ENCODE results near the gene NDUFS6.

DNA sequence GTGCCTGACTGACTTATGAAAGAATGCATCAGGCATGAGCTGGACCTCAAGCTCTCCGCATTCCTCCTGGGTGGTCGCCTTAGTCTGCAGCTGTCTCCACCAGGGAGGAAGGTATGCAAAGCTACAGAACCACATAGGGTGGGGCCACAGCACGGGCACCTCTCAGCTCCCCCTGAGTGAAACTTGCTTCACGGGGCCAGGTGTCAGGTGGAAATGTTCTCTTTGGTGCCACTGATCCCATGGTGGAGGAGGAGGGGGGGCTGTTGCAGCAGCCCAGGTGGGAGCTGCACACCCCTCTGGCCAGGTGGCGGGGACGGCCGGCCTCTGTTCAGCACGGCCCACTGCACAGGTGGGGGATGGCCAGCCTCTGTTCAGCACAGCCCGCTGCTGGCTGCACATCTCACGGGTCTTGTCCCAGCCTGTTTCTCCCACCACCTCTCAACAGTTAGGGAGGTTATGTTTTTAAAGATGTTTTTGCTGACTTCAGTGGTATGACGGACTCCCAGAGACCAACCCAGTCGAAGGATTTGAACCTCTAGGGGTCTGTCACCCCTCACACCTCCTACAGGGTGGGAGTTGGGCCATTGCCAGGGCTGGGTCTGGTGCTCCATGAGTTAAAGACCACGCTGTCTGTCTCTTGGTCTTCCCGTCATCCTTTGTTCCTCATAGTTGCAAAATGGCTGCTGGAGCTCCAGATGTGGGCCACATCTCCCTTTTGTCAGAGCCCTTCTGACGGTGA lies 35.9 kb upstream of the NDUFS6 start:
- TF ChIP-seq KDM5A (IDR thresholded peaks at IDR 0.05; ENCODE audit: low read length) (no peak), EZH2 (IDR thresholded peaks at IDR 0.05; ENCODE audit: low read depth, low read length, severe bottlenecking) (no peak), POLR2AphosphoS5 (IDR thresholded peaks at IDR 0.05; ENCODE audit: low read depth, low read length) (no peak), RNF2 (IDR thresholded peaks at IDR 0.05; ENCODE audit: borderline replicate concordance, low read depth, low read length, missing control alignments, poor library complexity, severe bottlenecking) (no peak), POLR2A (IDR thresholded peaks at IDR 0.05; ENCODE audit: control extremely low read depth in 1 of 2, low read depth in 2 of 2, low read length in 2 of 2) (no peak), CHD2 (IDR thresholded peaks at IDR 0.05; ENCODE audit: low read length) (no peak), TAF1 (IDR thresholded peaks at IDR 0.05; ENCODE audit: low read depth, low read length) (no peak), RAD21 (IDR thresholded peaks at IDR 0.05 in 1 of 2, conservative IDR thresholded peaks at IDR 0.05 in 1 of 2; ENCODE audit: low read depth in 2 of 2, low read length in 2 of 2) (no peak), GABPA (IDR thresholded peaks at IDR 0.05; ENCODE audit: borderline replicate concordance, insufficient read depth, low read length) (no peak), TEAD4 (IDR thresholded peaks at IDR 0.05; ENCODE audit: low read depth, low read length) (no peak)
- TF ChIP-seq, protein P1, sequence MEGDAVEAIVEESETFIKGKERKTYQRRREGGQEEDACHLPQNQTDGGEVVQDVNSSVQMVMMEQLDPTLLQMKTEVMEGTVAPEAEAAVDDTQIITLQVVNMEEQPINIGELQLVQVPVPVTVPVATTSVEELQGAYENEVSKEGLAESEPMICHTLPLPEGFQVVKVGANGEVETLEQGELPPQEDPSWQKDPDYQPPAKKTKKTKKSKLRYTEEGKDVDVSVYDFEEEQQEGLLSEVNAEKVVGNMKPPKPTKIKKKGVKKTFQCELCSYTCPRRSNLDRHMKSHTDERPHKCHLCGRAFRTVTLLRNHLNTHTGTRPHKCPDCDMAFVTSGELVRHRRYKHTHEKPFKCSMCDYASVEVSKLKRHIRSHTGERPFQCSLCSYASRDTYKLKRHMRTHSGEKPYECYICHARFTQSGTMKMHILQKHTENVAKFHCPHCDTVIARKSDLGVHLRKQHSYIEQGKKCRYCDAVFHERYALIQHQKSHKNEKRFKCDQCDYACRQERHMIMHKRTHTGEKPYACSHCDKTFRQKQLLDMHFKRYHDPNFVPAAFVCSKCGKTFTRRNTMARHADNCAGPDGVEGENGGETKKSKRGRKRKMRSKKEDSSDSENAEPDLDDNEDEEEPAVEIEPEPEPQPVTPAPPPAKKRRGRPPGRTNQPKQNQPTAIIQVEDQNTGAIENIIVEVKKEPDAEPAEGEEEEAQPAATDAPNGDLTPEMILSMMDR (IDR thresholded peaks at IDR 0.05; ENCODE audit: control extremely low read depth in 1 of 3, insufficient read depth in 1 of 3, low read depth in 1 of 3, low read length in 3 of 3), result no peak
- TF ChIP-seq, protein P2, sequence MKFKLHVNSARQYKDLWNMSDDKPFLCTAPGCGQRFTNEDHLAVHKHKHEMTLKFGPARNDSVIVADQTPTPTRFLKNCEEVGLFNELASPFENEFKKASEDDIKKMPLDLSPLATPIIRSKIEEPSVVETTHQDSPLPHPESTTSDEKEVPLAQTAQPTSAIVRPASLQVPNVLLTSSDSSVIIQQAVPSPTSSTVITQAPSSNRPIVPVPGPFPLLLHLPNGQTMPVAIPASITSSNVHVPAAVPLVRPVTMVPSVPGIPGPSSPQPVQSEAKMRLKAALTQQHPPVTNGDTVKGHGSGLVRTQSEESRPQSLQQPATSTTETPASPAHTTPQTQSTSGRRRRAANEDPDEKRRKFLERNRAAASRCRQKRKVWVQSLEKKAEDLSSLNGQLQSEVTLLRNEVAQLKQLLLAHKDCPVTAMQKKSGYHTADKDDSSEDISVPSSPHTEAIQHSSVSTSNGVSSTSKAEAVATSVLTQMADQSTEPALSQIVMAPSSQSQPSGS (IDR thresholded peaks at IDR 0.05; ENCODE audit: low read length), result no peak
